GM18520 (cell line): Measurements from ENCODE around the gene SNX11.

Experiments used
- ATAC-seq: cut with Tn5 transposase; IDR thresholded peaks from one replicate; pipeline ENCODE4 v1.9.1; 2021; ENCODE audit not compliant: unreplicated experiment

SNX11 gene

GRCh38 chr17:48095611-48096010 lies 12.0 kb upstream of the SNX11 start:
- no peak for ATAC-seq

- ATAC-seq, result no peak
These were observed 7.4 kb upstream of the SNX11 start for GRCh38 chr17:48100160-48100559.

- ATAC-seq, result no peak
These were observed 7.0 kb upstream of the SNX11 start for GRCh38 chr17:48100591-48101011.

- peak; percentile 89 for ATAC-seq
These were observed 6.4 kb upstream of the SNX11 start, which contains the start of gene CBX1 for GRCh38 chr17:48101012-48101720. Gene CBX1 (minus strand): TSS chr17:48101478. CDS start chr17:48077004, 24,474 bp downstream.

- no peak for ATAC-seq
These were observed 5.4 kb upstream of the SNX11 start for GRCh38 chr17:48102043-48102750.

- no peak for ATAC-seq
These were observed 4.5 kb upstream of the SNX11 start for GRCh38 chr17:48102798-48103715.

- no peak for ATAC-seq
These were observed 3.1 kb upstream of the SNX11 start for GRCh38 chr17:48104440-48104839.

- no peak for ATAC-seq
These were observed 797 bp upstream of the SNX11 start for GRCh38 chr17:48106802-48107136.

- ATAC-seq, result no peak
These were observed 3.2 kb downstream of the SNX11 start for GRCh38 chr17:48110761-48111160.

GRCh38 chr17:48111937-48112241 lies 4.3 kb downstream of the SNX11 start:
- no peak for ATAC-seq

- ATAC-seq, result no peak
These were observed 5.7 kb downstream of the SNX11 start for GRCh38 chr17:48113201-48113676.

- ATAC-seq, result no peak
These were observed 14.5 kb downstream of the SNX11 start for GRCh38 chr17:48121923-48122664.

GRCh38 chr17:48122665-48123045 lies 15.1 kb downstream of the SNX11 start:
- no peak for ATAC-seq

- no peak for ATAC-seq
These were observed 15.5 kb downstream of the SNX11 start for GRCh38 chr17:48123111-48123510.

GRCh38 chr17:48123776-48124388 lies 16.3 kb downstream of the SNX11 start:
- ATAC-seq, result no peak

GRCh38 chr17:48125829-48126531 lies 18.4 kb downstream of the SNX11 start:
- ATAC-seq, result no peak

- no peak for ATAC-seq
These were observed 18.9 kb downstream of the SNX11 start for GRCh38 chr17:48126532-48126850.

GRCh38 chr17:48127371-48128051 lies 19.9 kb downstream of the SNX11 start:
- no peak for ATAC-seq

GRCh38 chr17:48128400-48128799 lies 20.8 kb downstream of the SNX11 start:
- no peak for ATAC-seq
